NB4 (cell line): ENCODE results near the gene SNRNP40.

ENCODE experiments used
- DNase-seq: peaks from one replicate; pipeline ENCODE4 v3.0.0; 2010; ENCODE audit warnings: low read depth
- H3K4me3 ChIP-seq: one replicate; pipeline ENCODE4 v1.5.1; 2011; ENCODE audit warnings: mild to moderate bottlenecking, low read depth, low read length, moderate library complexity
- CTCF ChIP-seq: IDR thresholded peaks from one replicate; pipeline ENCODE4 v1.5.1; 2012; ENCODE audit warnings: low read depth, low read length
- MAX ChIP-seq: IDR thresholded peaks from 2 replicates; pipeline ENCODE4 v1.6.1; 2011; ENCODE audit warnings: low read depth, low read length
- MYC ChIP-seq: IDR thresholded peaks from 2 replicates; pipeline ENCODE4 v1.6.1; 2011; ENCODE audit warnings: low read depth, low read length
- POLR2A ChIP-seq: IDR thresholded peaks from 2 replicates; pipeline ENCODE4 v1.6.1; 2011; ENCODE audit warnings: mild to moderate bottlenecking; ENCODE audit not compliant: insufficient read length; ENCODE audit errors: extremely low read depth

The SNRNP40 gene

GRCh38 chr1:31308036-31308435, 11.4 kb upstream of the SNRNP40 start:
- no peak for DNase-seq
- TF ChIP-seq MYC (no peak), MAX (no peak), POLR2A (no peak), CTCF (no peak)
- H3K4me3 ChIP-seq: no peak overlapping the region

GRCh38 chr1:31306278-31306677, 9.7 kb upstream of the SNRNP40 start:
- no peak for DNase-seq
- H3K4me3 ChIP-seq: no peak overlapping the region
- no peak for TF ChIP-seq MYC
- TF ChIP-seq POLR2A: no peak
- TF ChIP-seq MAX: no peak
- TF ChIP-seq CTCF: no peak

- DNase-seq: no peak
- TF ChIP-seq POLR2A (no peak), CTCF (no peak), MAX (no peak), MYC (no peak)
- H3K4me3 ChIP-seq: no peak overlapping the region
These were observed 6.3 kb upstream of the SNRNP40 start for GRCh38 chr1:31302709-31303441.

- no peak overlapping the region for H3K4me3 ChIP-seq
- no peak for TF ChIP-seq CTCF
- DNase-seq: no peak
These were observed 3.6 kb upstream of the SNRNP40 start for GRCh38 chr1:31300193-31300592.

GRCh38 chr1:31299365-31299764, 2.8 kb upstream of the SNRNP40 start:
- no peak overlapping the region for H3K4me3 ChIP-seq
- no peak for TF ChIP-seq MYC
- no peak for TF ChIP-seq CTCF
- DNase-seq: peak; percentile 28
